GM03348 (cell line): ENCODE results near the gene DENND2C.
"Not testable (repeated sequence)": the region's sequence is repeated elsewhere in the genome, so short reads cannot be mapped to it uniquely, and the experiment has no call there.

ENCODE experiments used
- DNase-seq: peaks from one replicate; pipeline ENCODE4 v3.0.0; 2012; ENCODE audit warnings: low spot score

DENND2C gene

GRCh38 chr1:114595602-114596001, 74.2 kb downstream of the DENND2C start:
- no peak for DNase-seq

- no peak for DNase-seq
Observed at GRCh38 chr1:114594046-114594445, 75.8 kb downstream of the DENND2C start.

- no peak for DNase-seq
Observed at GRCh38 chr1:114589122-114589521, 80.7 kb downstream of the DENND2C start.

GRCh38 chr1:114588196-114588689, 81.6 kb downstream of the DENND2C start:
- no peak for DNase-seq

DNA sequence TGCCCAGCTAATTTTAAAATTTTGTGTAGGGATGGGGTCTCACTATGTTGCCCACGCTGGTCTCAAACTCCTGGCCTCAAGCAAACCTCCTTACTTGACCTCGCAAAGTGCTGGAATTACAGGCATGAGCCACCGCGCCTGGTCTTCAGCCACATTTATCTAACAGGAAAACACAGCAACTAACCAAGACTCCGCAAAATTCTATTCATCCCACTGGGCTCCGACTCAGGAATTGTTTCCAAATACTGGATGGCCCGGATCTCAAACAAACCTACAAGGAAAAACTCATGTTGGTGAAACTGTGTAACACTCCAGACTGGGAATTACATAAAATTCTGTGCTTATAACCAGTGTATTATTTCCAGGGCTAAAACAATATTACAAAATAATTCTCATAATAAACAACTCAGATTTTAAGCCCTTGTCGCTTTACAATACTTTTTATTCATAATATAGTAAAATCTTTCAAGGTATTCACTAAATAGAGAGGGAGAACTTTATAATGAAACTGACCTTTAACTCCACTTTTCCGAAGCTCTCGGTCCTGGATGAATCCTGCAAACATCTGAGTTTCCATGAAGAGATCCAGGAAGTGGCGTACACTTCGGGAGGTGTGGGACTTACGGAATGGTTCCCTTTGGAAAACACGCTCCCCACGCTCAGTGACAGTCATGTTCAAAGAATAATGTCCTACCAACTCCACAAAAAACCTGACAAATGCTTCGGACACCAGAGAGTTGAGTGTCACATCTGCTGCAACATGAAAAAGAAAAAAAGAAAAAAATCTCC, 82.5 kb downstream of the DENND2C start:
- DNase-seq = no peak

GRCh38 chr1:114586513-114587047, 83.3 kb downstream of the DENND2C start:
- no peak for DNase-seq

- no peak for DNase-seq
Observed at GRCh38 chr1:114585231-114585630, 84.6 kb downstream of the DENND2C start.

- peak; percentile 94 for DNase-seq
Observed at GRCh38 chr1:114581335-114582287, 88.2 kb downstream of the DENND2C start, which contains the start of gene BCAS2. Gene BCAS2, minus strand, starts transcription at chr1:114581615. Its CDS starts 24 bp downstream, at chr1:114581591.

DNA sequence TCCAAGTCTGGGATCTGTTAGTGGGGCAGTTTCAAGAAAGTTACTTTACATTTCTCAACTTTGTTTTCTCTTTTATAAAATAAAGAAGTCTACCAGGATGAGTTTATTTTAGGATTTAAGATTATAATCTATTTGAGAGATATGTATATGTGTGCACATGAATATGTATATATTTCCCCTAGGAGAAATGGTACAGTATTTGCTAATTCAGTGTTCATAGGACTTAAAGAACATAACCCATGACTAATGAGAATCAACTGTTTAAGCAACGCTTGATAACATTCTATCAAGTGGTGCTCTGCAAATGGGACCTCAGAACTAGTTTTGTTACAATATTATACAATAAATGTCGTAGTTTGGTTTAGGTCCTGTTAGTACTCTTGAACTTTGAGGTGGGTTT, 95.5 kb downstream of the DENND2C start:
- no peak for DNase-seq

DNA sequence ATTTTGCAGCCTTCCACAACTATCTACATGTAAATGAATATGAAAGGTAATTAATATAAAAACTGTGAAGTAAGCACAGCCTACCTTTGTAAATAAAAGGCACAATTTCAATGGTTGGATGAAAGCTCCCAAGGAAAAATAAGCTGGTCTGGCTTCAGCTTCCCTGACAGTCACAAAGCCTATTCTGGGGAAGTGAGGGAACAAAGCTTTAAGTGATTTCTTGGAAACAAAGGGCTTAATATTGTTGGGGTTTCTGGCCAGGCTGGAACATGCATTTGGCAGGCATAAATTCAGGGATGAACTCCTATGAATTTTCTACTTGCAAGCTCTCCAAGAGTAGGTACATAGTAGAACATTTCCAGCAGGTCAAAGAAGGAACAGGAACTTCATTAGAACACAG, 105.7 kb downstream of the DENND2C start:
- no peak for DNase-seq

DNA sequence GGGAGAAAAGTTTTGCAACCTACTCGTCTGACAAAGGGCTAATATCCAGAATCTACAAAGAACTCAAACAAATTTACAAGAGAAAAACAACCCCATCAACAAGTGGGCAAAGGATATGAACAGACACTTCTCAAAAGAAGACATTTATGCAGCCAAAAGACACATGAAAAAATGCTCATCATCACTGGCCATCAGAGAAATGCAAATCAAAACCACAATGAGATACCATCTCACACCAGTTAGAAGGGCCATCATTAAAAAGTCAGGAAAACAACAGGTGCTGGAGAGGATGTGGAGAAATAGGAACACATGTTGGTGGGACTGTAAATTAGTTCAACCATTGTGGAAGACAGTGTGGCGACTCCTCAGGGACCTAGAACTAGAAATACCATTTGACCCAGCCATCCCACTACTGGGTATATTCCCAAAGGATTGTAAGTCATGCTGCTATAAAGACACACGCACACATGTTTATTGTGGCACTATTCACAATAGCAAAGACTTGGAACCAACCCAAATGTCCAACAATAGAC, 106.8 kb downstream of the DENND2C start:
- not testable (repeated sequence) for DNase-seq

DNA sequence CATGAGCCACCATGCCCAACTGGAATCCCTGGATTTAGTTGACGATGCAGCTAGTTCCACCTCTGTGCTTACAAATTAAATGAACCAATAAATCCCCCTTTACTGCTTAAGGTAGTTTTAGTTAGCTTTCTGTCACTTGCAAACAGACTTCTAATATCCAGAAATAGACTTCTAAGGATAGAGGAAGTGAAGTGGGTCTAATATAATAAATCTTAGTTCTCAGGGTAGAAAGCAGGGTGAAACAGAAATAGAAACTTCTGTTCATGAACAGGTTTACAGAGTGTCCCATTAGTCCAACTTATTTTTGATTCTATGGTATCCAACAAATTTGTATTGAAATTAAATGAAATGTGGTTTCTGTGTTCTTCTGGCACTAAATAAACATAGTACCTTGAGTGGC, 108.5 kb downstream of the DENND2C start:
- DNase-seq = no peak

DNA sequence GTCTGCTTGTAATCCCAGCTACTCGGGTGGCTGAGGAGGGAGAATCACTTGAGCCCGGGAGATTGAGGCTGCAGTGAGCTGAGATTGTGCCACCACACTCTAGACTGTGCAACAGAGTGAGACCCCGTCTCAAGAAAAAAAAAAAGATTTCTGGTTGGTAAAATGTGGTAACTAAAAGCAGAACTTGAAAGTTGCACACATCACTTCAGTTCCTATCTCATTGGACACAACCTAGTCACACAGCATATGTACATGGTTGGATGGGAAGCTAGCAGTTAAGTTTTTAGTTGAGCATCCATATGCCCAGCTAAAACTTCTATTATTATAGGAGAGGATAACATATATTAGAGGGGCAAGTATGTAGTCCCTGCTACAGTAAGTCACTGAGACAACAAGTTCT, 110.5 kb downstream of the DENND2C start:
- DNase-seq = no peak

GRCh38 chr1:114558544-114558943, 111.3 kb downstream of the DENND2C start:
- peak; percentile 34 for DNase-seq

GRCh38 chr1:114554577-114554976, 115.3 kb downstream of the DENND2C start:
- no peak for DNase-seq

- DNase-seq = no peak
Observed at GRCh38 chr1:114552106-114552639, 117.7 kb downstream of the DENND2C start.

DNA sequence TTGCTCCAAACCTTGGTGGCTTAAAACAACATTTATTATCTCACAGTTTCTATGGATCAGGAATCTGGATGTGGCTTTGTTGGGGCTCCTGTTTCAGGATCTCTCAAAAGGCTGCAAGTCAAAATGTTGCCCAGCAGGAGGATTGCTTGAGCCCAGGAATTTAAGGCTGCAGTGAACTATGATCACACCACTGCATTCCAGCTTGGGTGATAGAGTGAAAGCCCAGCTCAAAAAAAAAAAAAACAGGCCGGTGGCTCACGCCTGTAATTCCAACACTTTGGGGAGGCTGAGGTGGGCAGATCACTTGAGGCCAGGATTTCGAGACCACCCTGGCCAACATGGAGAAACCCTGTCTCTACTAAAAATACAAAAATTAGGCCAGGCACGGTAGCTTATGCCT, 118.4 kb downstream of the DENND2C start:
- DNase-seq = no peak

GRCh38 chr1:114550336-114550735, 119.5 kb downstream of the DENND2C start:
- DNase-seq = no peak

DNA sequence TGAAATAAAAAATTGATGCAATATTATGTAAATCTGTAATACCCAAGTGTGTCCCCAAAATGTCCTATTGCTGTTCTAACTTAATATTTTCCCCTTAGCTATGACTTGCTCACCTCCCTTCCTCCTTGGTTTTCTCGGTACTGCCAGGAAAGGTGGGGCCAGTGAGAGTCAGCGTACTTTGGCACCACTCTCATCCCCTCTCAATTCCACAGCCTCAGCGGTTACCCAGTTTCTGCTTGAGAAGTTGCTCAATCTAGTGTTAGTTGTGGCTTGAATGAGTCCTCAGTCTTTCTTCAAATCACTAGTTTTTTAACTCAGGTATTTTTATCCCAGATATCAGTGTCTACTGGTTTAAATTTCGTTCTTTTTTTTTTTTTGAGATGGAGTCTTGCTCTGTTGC, 120.7 kb downstream of the DENND2C start:
- DNase-seq = no peak

DNA sequence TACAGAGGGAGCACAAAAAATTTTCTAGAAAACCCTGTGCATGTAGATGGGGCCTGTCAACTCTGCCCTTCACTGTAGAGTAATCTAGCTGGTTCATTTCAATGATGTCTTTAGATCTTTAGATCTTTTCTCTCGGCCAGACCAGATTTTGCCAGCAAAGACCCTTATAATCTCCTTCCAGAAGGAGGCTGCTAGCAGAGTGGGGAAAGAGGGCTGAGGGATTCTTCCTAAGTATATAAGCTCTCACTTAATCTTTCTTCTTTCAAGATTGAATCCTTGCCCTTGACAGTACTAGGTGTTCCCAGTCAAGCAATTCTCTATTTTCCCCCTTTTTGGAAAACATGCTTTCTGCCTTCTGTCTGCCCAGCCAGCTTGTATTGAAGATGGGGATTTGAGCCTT, 122.8 kb downstream of the DENND2C start:
- DNase-seq = no peak

DNA sequence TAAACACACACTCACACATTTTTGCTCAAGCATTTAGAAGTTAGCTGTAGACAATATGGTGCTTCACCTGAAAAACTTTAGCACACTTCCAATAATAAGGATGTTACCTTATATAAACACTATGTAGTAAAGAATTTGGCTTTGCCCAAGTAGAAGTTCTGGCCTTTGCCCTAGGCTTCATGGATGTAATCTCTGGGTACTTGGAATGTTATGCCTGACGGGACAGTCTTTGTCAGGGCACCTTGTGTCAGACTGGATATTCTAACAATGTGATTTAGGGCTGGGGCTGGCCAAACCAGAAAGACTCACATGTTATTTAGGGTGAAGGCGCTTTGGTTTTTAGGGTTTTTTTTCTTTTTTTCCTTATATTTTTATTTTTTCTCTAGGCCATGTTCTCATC, 124.1 kb downstream of the DENND2C start:
- DNase-seq = no peak

DNA sequence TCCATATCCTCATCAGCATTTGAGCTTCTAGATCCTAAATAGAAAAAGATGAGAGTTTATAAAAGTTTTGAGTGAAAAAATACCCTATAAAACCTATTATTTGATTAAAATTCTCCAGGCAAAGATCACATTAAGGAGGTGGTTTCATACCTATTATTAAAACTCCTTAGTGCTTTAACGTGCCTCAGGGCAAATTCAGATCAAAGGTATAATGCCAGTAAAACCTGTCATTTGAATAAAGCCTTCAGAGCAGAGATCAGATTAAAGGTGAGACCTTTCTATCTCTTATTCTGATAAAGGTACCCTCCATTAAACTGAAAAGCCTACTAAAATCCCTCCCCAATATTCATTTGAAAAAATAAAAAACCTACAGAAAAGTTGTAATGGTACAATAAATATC, 124.5 kb downstream of the DENND2C start:
- no peak for DNase-seq
